Measurements from ENCODE around the gene AJAP1. TPM values are rescaled to one million over a fixed set of nuclear protein-coding genes. Genes with fewer than 3 reads are reported as not detected.

AJAP1 gene
- total and polyA plus RNA-seq, 12 donors = 0.07 to 2.2 (median 0.44) TPM

DNA sequence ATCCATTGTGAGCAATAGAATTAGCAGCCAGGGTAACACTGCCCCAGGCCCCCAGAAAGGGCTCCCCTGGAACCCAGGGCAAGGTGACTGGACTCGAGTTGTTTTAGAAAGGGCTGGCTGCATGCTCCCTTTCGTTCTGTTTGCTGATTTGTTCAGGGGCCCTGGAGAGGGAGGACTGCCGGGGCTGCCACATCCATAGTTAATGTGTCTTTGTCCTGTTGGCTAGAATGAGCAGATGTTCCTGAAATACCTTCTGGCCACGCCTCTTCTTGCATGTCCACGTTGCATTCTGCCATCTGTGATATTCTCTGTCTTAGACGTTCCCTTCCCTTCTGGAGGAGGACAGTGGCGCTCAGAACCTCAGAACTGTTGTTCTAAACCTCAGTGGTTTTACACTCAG is 118.8 kb downstream of the AJAP1 start:
- H3K27me3 ChIP-seq = no peaks in the 10 kb centered on the region
- DNase-seq = no peak
- TF ChIP-seq, protein P1, sequence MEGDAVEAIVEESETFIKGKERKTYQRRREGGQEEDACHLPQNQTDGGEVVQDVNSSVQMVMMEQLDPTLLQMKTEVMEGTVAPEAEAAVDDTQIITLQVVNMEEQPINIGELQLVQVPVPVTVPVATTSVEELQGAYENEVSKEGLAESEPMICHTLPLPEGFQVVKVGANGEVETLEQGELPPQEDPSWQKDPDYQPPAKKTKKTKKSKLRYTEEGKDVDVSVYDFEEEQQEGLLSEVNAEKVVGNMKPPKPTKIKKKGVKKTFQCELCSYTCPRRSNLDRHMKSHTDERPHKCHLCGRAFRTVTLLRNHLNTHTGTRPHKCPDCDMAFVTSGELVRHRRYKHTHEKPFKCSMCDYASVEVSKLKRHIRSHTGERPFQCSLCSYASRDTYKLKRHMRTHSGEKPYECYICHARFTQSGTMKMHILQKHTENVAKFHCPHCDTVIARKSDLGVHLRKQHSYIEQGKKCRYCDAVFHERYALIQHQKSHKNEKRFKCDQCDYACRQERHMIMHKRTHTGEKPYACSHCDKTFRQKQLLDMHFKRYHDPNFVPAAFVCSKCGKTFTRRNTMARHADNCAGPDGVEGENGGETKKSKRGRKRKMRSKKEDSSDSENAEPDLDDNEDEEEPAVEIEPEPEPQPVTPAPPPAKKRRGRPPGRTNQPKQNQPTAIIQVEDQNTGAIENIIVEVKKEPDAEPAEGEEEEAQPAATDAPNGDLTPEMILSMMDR (IDR thresholded peaks at IDR 0.05) = no peak
- no peaks in the 10 kb centered on the region for H3K4me1 ChIP-seq (replicated peaks in 1 of 2)
- no peak overlapping the region for H3K27ac ChIP-seq
- 58 to 74% (median 69%) methylated on average over 7 of the region's 7 CpGs for WGBS, 4 donors
- no peak overlapping the region for H3K4me3 ChIP-seq
- intact Hi-C loops (cut with DNase I) = loop anchor here in 1 of 2 donors (10.0 kb wide), 1 partner anchor 352 kb away; no protein-coding TSS in a partner anchor
- no peaks in the 10 kb centered on the region for H3K9me3 ChIP-seq (replicated peaks in 1 of 3)
- H3K36me3 ChIP-seq (replicated peaks in 1 of 2) = no peaks in the 10 kb centered on the region

- H3K4me1 ChIP-seq (replicated peaks in 1 of 2) = no peaks in the 10 kb centered on the region
Measured at GRCh38 chr1:4775506-4775905, 121.1 kb downstream of the AJAP1 start.

GRCh38 chr1:4778056-4778455 is 123.6 kb downstream of the AJAP1 start:
- H3K36me3 ChIP-seq (replicated peaks in 1 of 2) = no peaks in the 10 kb centered on the region
- no peaks in the 10 kb centered on the region for H3K4me1 ChIP-seq (replicated peaks in 1 of 2)
- 31 to 46% (median 36%) methylated on average over 5 to 7 of the region's 7 CpGs for WGBS, 4 donors
- no peak for TF ChIP-seq POLR2A (IDR thresholded peaks at IDR 0.05)
- TF ChIP-seq, protein P1 (IDR thresholded peaks at IDR 0.05) = peak in 5 of 6 experiments; percentile 11 to 46 (median 40)
- DNase-seq = peak in 6 of 7 donors; percentile 12 to 53 (median 24)
- H3K27me3 ChIP-seq = no peaks in the 10 kb centered on the region
- H3K9me3 ChIP-seq (replicated peaks in 1 of 3) = no peaks in the 10 kb centered on the region
- no peak overlapping the region for H3K27ac ChIP-seq
- no peak overlapping the region for H3K4me3 ChIP-seq
- intact Hi-C loops (cut with DNase I) = loop anchor here in 1 of 2 donors (10.0 kb wide), 1 partner anchor 347 kb away; no protein-coding TSS in a partner anchor

More at GRCh38 chr1:4775506-4775905, 121.1 kb downstream of the AJAP1 start:
- H3K4me3 ChIP-seq = no peak overlapping the region
- intact Hi-C loops (cut with DNase I) = loop anchor here in 1 of 2 donors (10.0 kb wide), 1 partner anchor 349 kb away; no protein-coding TSS in a partner anchor
- H3K9me3 ChIP-seq (replicated peaks in 1 of 3) = no peaks in the 10 kb centered on the region
- no peak for DNase-seq
- TF ChIP-seq, protein P1 (IDR thresholded peaks at IDR 0.05) = no peak
- no peak for TF ChIP-seq POLR2A (IDR thresholded peaks at IDR 0.05)
- WGBS, 4 donors = 83 to 90% (median 84%) methylated on average over 9 of the region's 9 CpGs
- no peaks in the 10 kb centered on the region for H3K27me3 ChIP-seq
- no peaks in the 10 kb centered on the region for H3K36me3 ChIP-seq (replicated peaks in 1 of 2)
- no peak overlapping the region for H3K27ac ChIP-seq

- intact Hi-C loops (cut with DNase I) = no loop called here
- no peak for DNase-seq
- H3K4me3 ChIP-seq = no peak overlapping the region
- no peaks in the 10 kb centered on the region for H3K36me3 ChIP-seq (replicated peaks in 1 of 2)
- H3K9me3 ChIP-seq (replicated peaks in 1 of 3) = no peaks in the 10 kb centered on the region
- no peaks in the 10 kb centered on the region for H3K27me3 ChIP-seq
- H3K27ac ChIP-seq = no peak overlapping the region
- TF ChIP-seq POLR2A (IDR thresholded peaks at IDR 0.05) = no peak
- TF ChIP-seq, protein P1 (IDR thresholded peaks at IDR 0.05) = no peak
- H3K4me1 ChIP-seq (replicated peaks in 1 of 2) = no peaks in the 10 kb centered on the region
- WGBS, 4 donors = 89 to 95% (median 90%) methylated on average over 9 to 14 of the region's 14 CpGs
Measured at GRCh38 chr1:4781646-4782045, 127.2 kb downstream of the AJAP1 start.
